Panc1 (cell line): Measurements from ENCODE around the gene PPIP5K2.

Experiments
- POLR2AphosphoS5 ChIP-seq: IDR thresholded peaks from 2 replicates; pipeline ENCODE4 v1.6.1; 2012; ENCODE audit warnings: mild to moderate bottlenecking, low read depth, low read length, moderate library complexity
- SIN3A ChIP-seq: IDR thresholded peaks from 2 replicates; pipeline ENCODE4 v1.6.1; 2012; ENCODE audit warnings: low read depth, mild to moderate bottlenecking, low read length, moderate library complexity, borderline replicate concordance; ENCODE audit not compliant: insufficient read depth
- TCF7L2 ChIP-seq: IDR thresholded peaks from 2 replicates; pipeline ENCODE4 v1.6.1; 2011; ENCODE audit warnings: mild to moderate bottlenecking, low read depth, low read length, inconsistent platforms
- TF ChIP-seq, protein P1 (sequence below): fragments of 450-650 bp; IDR thresholded peaks from 2 replicates; pipeline ENCODE4 v1.5.1; 2017; ENCODE audit warnings: mild to moderate bottlenecking
- TF ChIP-seq, protein P2 (sequence below), 2 experiments: IDR thresholded peaks; 2 replicates each; pipeline ENCODE4 v1.6.1; 2011 to 2012; ENCODE audit warnings: low read depth in 2 of 2, control low read depth in 1 of 2, low read length in 1 of 2, mild to moderate bottlenecking in 1 of 2, moderate library complexity in 1 of 2; ENCODE audit not compliant: insufficient read depth in 1 of 2

DNA sequence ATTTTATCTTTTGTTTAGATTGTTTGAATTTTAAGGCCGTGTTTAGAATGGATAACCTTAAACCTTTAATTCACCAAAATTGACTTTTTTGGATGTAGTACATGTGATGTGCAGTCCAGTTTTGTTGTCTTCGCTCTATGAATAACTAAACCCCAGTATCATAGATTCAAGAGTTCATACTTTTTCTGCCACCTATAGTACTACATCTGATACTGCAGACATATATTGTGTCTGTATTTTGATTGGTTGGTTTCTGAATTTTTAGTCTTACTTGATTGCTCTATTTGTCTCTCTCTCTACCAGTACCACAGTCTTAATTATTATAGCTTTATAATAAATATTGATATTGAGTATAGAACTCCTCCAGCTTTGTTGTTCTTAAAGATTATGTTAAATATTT is 58.1 kb downstream of the PPIP5K2 start:
- TF ChIP-seq, protein P1, sequence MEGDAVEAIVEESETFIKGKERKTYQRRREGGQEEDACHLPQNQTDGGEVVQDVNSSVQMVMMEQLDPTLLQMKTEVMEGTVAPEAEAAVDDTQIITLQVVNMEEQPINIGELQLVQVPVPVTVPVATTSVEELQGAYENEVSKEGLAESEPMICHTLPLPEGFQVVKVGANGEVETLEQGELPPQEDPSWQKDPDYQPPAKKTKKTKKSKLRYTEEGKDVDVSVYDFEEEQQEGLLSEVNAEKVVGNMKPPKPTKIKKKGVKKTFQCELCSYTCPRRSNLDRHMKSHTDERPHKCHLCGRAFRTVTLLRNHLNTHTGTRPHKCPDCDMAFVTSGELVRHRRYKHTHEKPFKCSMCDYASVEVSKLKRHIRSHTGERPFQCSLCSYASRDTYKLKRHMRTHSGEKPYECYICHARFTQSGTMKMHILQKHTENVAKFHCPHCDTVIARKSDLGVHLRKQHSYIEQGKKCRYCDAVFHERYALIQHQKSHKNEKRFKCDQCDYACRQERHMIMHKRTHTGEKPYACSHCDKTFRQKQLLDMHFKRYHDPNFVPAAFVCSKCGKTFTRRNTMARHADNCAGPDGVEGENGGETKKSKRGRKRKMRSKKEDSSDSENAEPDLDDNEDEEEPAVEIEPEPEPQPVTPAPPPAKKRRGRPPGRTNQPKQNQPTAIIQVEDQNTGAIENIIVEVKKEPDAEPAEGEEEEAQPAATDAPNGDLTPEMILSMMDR: no peak
- TF ChIP-seq, protein P2, sequence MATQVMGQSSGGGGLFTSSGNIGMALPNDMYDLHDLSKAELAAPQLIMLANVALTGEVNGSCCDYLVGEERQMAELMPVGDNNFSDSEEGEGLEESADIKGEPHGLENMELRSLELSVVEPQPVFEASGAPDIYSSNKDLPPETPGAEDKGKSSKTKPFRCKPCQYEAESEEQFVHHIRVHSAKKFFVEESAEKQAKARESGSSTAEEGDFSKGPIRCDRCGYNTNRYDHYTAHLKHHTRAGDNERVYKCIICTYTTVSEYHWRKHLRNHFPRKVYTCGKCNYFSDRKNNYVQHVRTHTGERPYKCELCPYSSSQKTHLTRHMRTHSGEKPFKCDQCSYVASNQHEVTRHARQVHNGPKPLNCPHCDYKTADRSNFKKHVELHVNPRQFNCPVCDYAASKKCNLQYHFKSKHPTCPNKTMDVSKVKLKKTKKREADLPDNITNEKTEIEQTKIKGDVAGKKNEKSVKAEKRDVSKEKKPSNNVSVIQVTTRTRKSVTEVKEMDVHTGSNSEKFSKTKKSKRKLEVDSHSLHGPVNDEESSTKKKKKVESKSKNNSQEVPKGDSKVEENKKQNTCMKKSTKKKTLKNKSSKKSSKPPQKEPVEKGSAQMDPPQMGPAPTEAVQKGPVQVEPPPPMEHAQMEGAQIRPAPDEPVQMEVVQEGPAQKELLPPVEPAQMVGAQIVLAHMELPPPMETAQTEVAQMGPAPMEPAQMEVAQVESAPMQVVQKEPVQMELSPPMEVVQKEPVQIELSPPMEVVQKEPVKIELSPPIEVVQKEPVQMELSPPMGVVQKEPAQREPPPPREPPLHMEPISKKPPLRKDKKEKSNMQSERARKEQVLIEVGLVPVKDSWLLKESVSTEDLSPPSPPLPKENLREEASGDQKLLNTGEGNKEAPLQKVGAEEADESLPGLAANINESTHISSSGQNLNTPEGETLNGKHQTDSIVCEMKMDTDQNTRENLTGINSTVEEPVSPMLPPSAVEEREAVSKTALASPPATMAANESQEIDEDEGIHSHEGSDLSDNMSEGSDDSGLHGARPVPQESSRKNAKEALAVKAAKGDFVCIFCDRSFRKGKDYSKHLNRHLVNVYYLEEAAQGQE (IDR thresholded peaks at IDR 0.05; ENCODE audit: insufficient read depth in 1 of 2, low read depth in 2 of 2, low read length in 1 of 2): no peak
- no peak for TF ChIP-seq POLR2AphosphoS5
- TF ChIP-seq SIN3A: no peak
- no peak for TF ChIP-seq TCF7L2
